Smooth muscle cell of the coronary artery (primary cell): ENCODE measurements around the gene KRT77. TPM values are rescaled to one million over a fixed set of nuclear protein-coding genes. Genes with fewer than 3 reads are reported as not detected.

Experiments
- total RNA-seq: library from RNA; depleted of rRNA; stranded (reverse); fragments of >200 nt; gene quantifications from 2 replicates; pipeline ENCODE4 v1.2.3, GENCODE V29; 2014; ENCODE audit warnings: low replicate concordance

KRT77 gene
- total RNA-seq: not detected in 2 replicates

GRCh38 chr12:52703424-52703823, at the start of gene KRT77:
Gene KRT77, minus strand, starts transcription at chr12:52703524. Its CDS starts 90 bp downstream, at chr12:52703434.

GRCh38 chr12:52680363-52680762, 23.0 kb downstream of the KRT77 start, which contains the start of gene KRT1:
Gene KRT1, minus strand, starts transcription at chr12:52680407. Its CDS starts 59 bp downstream, at chr12:52680348.

GRCh38 chr12:52651726-52652261, 51.5 kb downstream of the KRT77 start, which contains the start of gene KRT2:
Gene KRT2, minus strand, starts transcription at chr12:52652211. Its CDS starts 69 bp downstream, at chr12:52652142.

Other genes starting within 250 kb of the KRT77 start
- gene KRT6C, start 229.7 kb downstream of the KRT77 start, total RNA-seq: not detected in 2 replicates
- gene KRT6A, start 210.3 kb downstream of the KRT77 start, total RNA-seq: under 0.01 and 1.3 TPM in 2 replicates
- 0.15 TPM in 1 of 2 replicates, not detected in the other for gene KRT5, start 183.1 kb downstream of the KRT77 start, total RNA-seq
- gene KRT71, start 150.4 kb downstream of the KRT77 start, total RNA-seq: not detected in 2 replicates
- gene KRT74, start 129.7 kb downstream of the KRT77 start, total RNA-seq: not detected in 2 replicates
- not detected in 2 replicates for gene KRT72, start 102.1 kb downstream of the KRT77 start, total RNA-seq
- not detected in 2 replicates for gene KRT73, start 85.0 kb downstream of the KRT77 start, total RNA-seq
- not detected in 2 replicates for gene KRT2, start 51.3 kb downstream of the KRT77 start, total RNA-seq
- gene KRT1, start 23.1 kb downstream of the KRT77 start, total RNA-seq: not detected in 2 replicates
- gene KRT76, start 73.8 kb upstream of the KRT77 start, total RNA-seq: not detected in 2 replicates
- gene KRT3, start 92.6 kb upstream of the KRT77 start, total RNA-seq: not detected in 2 replicates
- not detected in 2 replicates for gene KRT4, start 110.6 kb upstream of the KRT77 start, total RNA-seq
- gene KRT79, start 130.8 kb upstream of the KRT77 start, total RNA-seq: not detected in 2 replicates
- not detected in 2 replicates for gene KRT78, start 145.5 kb upstream of the KRT77 start, total RNA-seq
- gene KRT8, start 201.6 kb upstream of the KRT77 start, total RNA-seq: 0.70 and 67.9 TPM in 2 replicates
- gene KRT18, start 245.6 kb upstream of the KRT77 start, total RNA-seq: 6.7 and 426 TPM in 2 replicates